ENCODE data around the gene LSS. TPM values are rescaled to one million over a fixed set of nuclear protein-coding genes. Genes with fewer than 3 reads are reported as not detected.

LSS gene
- polyA plus RNA-seq, 3 donors = 16.9 to 60.7 (median 38.4) TPM

- WGBS, 3 donors = 68 to 84% (median 77%) methylated on average over 11 of the region's 11 CpGs
- no peak overlapping the region for H3K27ac ChIP-seq (ENCODE audit: low read depth, low read length)
Observed at GRCh38 chr21:46222436-46223116, 6.0 kb downstream of the LSS start.

GRCh38 chr21:46221664-46222435, 6.7 kb downstream of the LSS start:
- WGBS, 3 donors = 70 to 87% (median 84%) methylated on average over 16 of the region's 16 CpGs
- H3K27ac ChIP-seq (ENCODE audit: low read depth, low read length) = no peak overlapping the region

- 88 to 95% (median 91%) methylated on average over 7 to 8 of the region's 8 CpGs for WGBS, 3 donors
Observed at GRCh38 chr21:46220847-46221246, 7.7 kb downstream of the LSS start.

GRCh38 chr21:46220275-46220810, 8.2 kb downstream of the LSS start:
- no peak overlapping the region for H3K27ac ChIP-seq (ENCODE audit: low read depth, low read length)
- 91 to 94% (median 93%) methylated on average over 13 of the region's 13 CpGs for WGBS, 3 donors

More at GRCh38 chr21:46220847-46221246, 7.7 kb downstream of the LSS start:
- no peak overlapping the region for H3K27ac ChIP-seq (ENCODE audit: low read depth, low read length)

GRCh38 chr21:46219591-46220239, 8.9 kb downstream of the LSS start:
- no peak overlapping the region for H3K27ac ChIP-seq (ENCODE audit: low read depth, low read length)
- 79 to 81% (median 80%) methylated on average over 13 of the region's 13 CpGs for WGBS, 3 donors

- 86 to 91% (median 90%) methylated on average over 16 of the region's 16 CpGs for WGBS, 3 donors
- no peak overlapping the region for H3K27ac ChIP-seq (ENCODE audit: low read depth, low read length)
Observed at GRCh38 chr21:46218906-46219590, 9.5 kb downstream of the LSS start.

- no peak overlapping the region for H3K27ac ChIP-seq (ENCODE audit: low read depth, low read length)
- 92 to 95% (median 93%) methylated on average over 22 of the region's 22 CpGs for whole genome bisulfite sequencing, 3 donors
Observed at GRCh38 chr21:46217511-46218196, 10.9 kb downstream of the LSS start.

- H3K27ac ChIP-seq (ENCODE audit: low read depth, low read length) = no peak overlapping the region
- 91 to 96% (median 94%) methylated on average over 16 of the region's 16 CpGs for WGBS, 3 donors
Observed at GRCh38 chr21:46216132-46216747, 12.3 kb downstream of the LSS start.

GRCh38 chr21:46215436-46216131, 13.0 kb downstream of the LSS start:
- 88 to 93% (median 90%) methylated on average over 19 to 20 of the region's 20 CpGs for WGBS, 3 donors

GRCh38 chr21:46214478-46215340, 13.9 kb downstream of the LSS start:
- 93 to 94% (median 93%) methylated on average over 27 of the region's 27 CpGs for WGBS, 3 donors

More at GRCh38 chr21:46215436-46216131, 13.0 kb downstream of the LSS start:
- no peak overlapping the region for H3K27ac ChIP-seq (ENCODE audit: low read depth, low read length)

GRCh38 chr21:46213620-46214286, 14.8 kb downstream of the LSS start:
- WGBS, 3 donors = 92 to 96% (median 92%) methylated on average over 15 of the region's 15 CpGs
- H3K27ac ChIP-seq (ENCODE audit: low read depth, low read length) = no peak overlapping the region

More at GRCh38 chr21:46214478-46215340, 13.9 kb downstream of the LSS start:
- H3K27ac ChIP-seq (ENCODE audit: low read depth, low read length) = no peak overlapping the region

- H3K27ac ChIP-seq (ENCODE audit: low read depth, low read length) = no peak overlapping the region
- 91 to 96% (median 93%) methylated on average over 14 to 18 of the region's 18 CpGs for WGBS, 3 donors
Observed at GRCh38 chr21:46212721-46213484, 15.7 kb downstream of the LSS start.

GRCh38 chr21:46211786-46212720, 16.5 kb downstream of the LSS start:
- H3K27ac ChIP-seq (ENCODE audit: low read depth, low read length) = no peak overlapping the region
- 85 to 92% (median 89%) methylated on average over 23 of the region's 23 CpGs for WGBS, 3 donors

- no peak overlapping the region for H3K27ac ChIP-seq (ENCODE audit: low read depth, low read length)
- WGBS, 3 donors = 89 to 94% (median 90%) methylated on average over 7 of the region's 7 CpGs
Observed at GRCh38 chr21:46211376-46211775, 17.2 kb downstream of the LSS start.
